Purkinje cell (primary cell): ENCODE measurements around the gene USH1G. TPM values are rescaled to one million over a fixed set of nuclear protein-coding genes. Genes with fewer than 3 reads are reported as not detected.

Experiments used
- polyA plus RNA-seq: library from polyadenylated mRNA; unstranded; fragments of >200 nt; fragmentation: Nextera tagmentation; gene quantifications from 2 replicates; pipeline ENCODE4 v1.2.1, GENCODE V29; 2014

Gene USH1G
- polyA plus RNA-seq = not detected in 2 replicates

GRCh38 chr17:74922694-74923537, at the start of gene USH1G:
Gene USH1G, minus strand, starts transcription at chr17:74923255. Its CDS starts 182 bp downstream, at chr17:74923073.

GRCh38 chr17:74972107-74972972, 49.3 kb upstream of the USH1G start, which contains the start of gene HID1:
Gene HID1, minus strand, starts transcription at chr17:74972759. Its CDS starts 103 bp downstream, at chr17:74972656.

GRCh38 chr17:74935585-74936469, 12.8 kb upstream of the USH1G start, which contains the start of gene OTOP3:
Gene OTOP3, plus strand, starts transcription at chr17:74935898. Its CDS starts 24 bp downstream, at chr17:74935922.

GRCh38 chr17:74924250-74924948, 1.3 kb upstream of the USH1G start, which contains the start of gene OTOP2:
Gene OTOP2, plus strand, starts transcription at chr17:74924273. Its CDS starts 360 bp downstream, at chr17:74924633.

GRCh38 chr17:74892974-74893911, 29.8 kb downstream of the USH1G start, which contains the start of gene FADS6:
Gene FADS6, minus strand, starts transcription at chr17:74893633. Its CDS starts 38 bp downstream, at chr17:74893595.

GRCh38 chr17:74872313-74873036, 50.6 kb downstream of the USH1G start, which contains the start of gene FDXR:
Gene FDXR, minus strand, starts transcription at chr17:74872994. Its CDS starts 50 bp downstream, at chr17:74872944.

Other genes starting within 250 kb of the USH1G start
- not detected in 2 replicates for gene CD300LF, start 210.3 kb downstream of the USH1G start, polyA plus RNA-seq
- 0.57 TPM in 1 of 2 replicates, not detected in the other for gene RAB37, start 186.0 kb downstream of the USH1G start, polyA plus RNA-seq
- 4.9 and 9.5 TPM in 2 replicates for gene NHERF1, start 174.6 kb downstream of the USH1G start, polyA plus RNA-seq
- 6.0 and 6.2 TPM in 2 replicates for gene NAT9, start 146.9 kb downstream of the USH1G start, polyA plus RNA-seq
- gene GRIN2C, start 63.4 kb downstream of the USH1G start, polyA plus RNA-seq = 0.59 and 0.74 TPM in 2 replicates
- gene FDXR, start 50.3 kb downstream of the USH1G start, polyA plus RNA-seq = 0.25 TPM in 1 of 2 replicates, not detected in the other
- gene FADS6, start 29.6 kb downstream of the USH1G start, polyA plus RNA-seq = 5.1 and 6.8 TPM in 2 replicates
- gene OTOP2, start 1.0 kb upstream of the USH1G start, polyA plus RNA-seq = 0.27 TPM in 1 of 2 replicates, not detected in the other
- gene OTOP3, start 12.6 kb upstream of the USH1G start, polyA plus RNA-seq = not detected in 2 replicates
- gene HID1, start 49.5 kb upstream of the USH1G start, polyA plus RNA-seq = 5.6 and 10.2 TPM in 2 replicates
- gene CDR2L, start 64.4 kb upstream of the USH1G start, polyA plus RNA-seq = 7.2 and 13.0 TPM in 2 replicates
- 26.4 and 34.8 TPM in 2 replicates for gene MRPL58, start 89.4 kb upstream of the USH1G start, polyA plus RNA-seq
- 1,868 and 2,230 TPM in 2 replicates for gene ATP5PD, start 123.7 kb upstream of the USH1G start, polyA plus RNA-seq
- gene KCTD2, start 124.0 kb upstream of the USH1G start, polyA plus RNA-seq = 22.1 and 31.1 TPM in 2 replicates
- not detected in 2 replicates for gene SLC16A5, start 164.7 kb upstream of the USH1G start, polyA plus RNA-seq
- gene ARMC7, start 186.7 kb upstream of the USH1G start, polyA plus RNA-seq = 1.4 and 2.4 TPM in 2 replicates
- 4.3 and 4.7 TPM in 2 replicates for gene NT5C, start 208.5 kb upstream of the USH1G start, polyA plus RNA-seq
- 49.1 and 67.8 TPM in 2 replicates for gene JPT1, start 231.3 kb upstream of the USH1G start, polyA plus RNA-seq